ENCODE data around the gene PHF20.
"Not testable (repeated sequence)": the region's sequence is repeated elsewhere in the genome, so short reads cannot be mapped to it uniquely, and the experiment has no call there.

Gene PHF20

DNA sequence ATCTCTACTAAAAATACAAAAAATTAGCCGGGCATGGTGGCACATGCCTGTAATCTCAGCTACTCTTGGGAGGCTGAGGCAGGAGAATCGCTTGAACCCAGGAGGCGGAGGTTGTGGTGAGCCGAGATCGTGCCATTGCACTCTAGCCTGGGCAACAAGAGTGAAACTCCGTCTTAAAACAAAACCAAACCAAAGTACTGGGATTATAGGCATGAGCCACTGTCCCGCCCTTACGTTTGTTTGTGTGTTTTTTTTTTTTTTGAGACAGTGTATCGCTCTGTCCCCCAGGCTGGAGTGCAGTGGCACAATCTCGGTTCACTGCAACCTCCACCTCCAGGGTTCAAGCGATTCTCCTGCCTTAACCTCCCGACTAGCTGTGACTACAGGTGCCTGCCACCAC is 12.0 kb downstream of the PHF20 start:
- not testable (repeated sequence) for DNase-seq

- not testable (repeated sequence) for DNase-seq
These were observed 13.7 kb downstream of the PHF20 start for GRCh38 chr20:35785541-35785940.

- DNase-seq: peak; percentile 79
These were observed 17.0 kb downstream of the PHF20 start for GRCh38 chr20:35788796-35789195.

GRCh38 chr20:35791097-35791496 is 19.3 kb downstream of the PHF20 start:
- no peak for DNase-seq

- DNase-seq: no peak
These were observed 20.0 kb downstream of the PHF20 start for GRCh38 chr20:35791821-35792220.

GRCh38 chr20:35792740-35793139 is 20.9 kb downstream of the PHF20 start:
- DNase-seq: no peak

DNA sequence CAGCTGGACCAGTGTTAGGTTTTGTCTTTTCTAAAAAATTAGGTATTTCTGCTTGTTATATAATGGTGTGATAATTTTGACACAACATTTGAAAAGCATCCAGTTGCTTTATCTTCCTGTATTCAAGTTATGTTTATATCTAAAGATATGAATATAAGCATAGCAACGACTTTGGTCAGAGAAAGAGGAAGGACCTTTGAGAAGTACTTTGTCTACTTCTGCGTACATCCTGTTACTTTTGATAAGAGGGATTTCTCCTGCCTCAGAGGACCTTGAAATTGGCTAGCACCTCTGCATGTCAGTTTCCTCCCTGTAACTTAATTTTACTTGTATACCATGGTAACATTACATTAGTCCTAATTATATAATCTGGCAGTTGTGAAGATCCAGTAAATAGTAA is 24.8 kb downstream of the PHF20 start:
- DNase-seq: no peak

DNA sequence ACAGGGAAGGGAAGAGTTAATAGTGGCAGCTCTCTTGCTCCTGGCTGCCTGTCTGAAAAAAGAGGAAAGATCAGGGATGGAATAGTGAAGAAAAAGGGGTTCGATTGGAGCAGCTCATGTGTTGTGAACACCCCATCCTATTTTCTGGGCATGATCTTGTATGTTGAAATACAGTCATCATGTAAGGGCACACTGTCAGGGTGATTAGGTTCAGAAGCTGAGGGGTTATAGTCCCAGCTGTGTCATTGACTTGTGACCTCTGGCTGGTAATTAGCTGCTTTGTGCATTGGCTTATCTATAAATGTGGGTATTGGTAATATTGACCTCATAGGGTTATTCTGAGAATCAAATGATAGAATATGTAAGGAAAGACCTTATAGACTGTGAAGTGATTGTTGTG is 30.1 kb downstream of the PHF20 start:
- no peak for DNase-seq

- no peak for DNase-seq
These were observed 34.3 kb downstream of the PHF20 start for GRCh38 chr20:35806075-35806474.

DNA sequence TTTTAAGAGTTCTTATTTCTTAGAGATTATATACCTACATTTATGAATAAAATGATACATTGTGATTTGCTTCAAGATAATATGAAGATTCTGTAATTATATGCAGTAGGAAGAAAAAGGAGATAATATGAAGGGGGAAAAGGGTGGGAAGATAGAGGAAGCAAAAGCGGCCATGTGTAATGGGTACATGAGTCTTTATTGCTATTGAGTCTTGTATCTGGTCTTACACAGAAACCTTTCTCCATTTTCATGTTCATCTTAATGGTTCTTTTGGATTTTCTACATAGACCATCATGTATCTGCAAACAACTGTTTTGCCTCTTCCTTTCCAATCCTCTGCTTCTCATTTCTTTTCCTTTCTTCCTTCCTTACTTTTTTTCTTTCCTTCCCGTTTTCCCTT is 36.1 kb downstream of the PHF20 start:
- no peak for DNase-seq

GRCh38 chr20:35820715-35821114 is 48.9 kb downstream of the PHF20 start:
- DNase-seq: no peak

GRCh38 chr20:35821807-35822242 is 50.0 kb downstream of the PHF20 start:
- no peak for DNase-seq

DNA sequence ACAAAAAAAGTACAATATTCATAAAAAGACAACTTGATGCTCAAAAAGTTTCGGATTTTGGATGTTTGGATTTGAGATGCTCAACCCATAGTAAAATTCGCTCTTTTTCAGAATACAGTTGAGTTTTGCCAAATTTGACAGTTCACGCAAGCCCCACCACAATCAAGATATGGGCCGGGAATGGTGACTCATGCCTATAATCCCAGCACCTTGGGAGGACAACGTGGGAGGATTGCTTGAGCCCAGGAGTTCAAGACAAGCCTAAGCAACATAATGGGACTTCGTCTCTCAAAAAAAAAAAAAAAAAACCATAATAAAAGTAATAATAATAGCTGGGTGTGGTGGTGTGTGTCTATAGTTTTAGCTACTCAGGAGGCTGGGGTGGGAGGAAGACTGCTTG is 51.3 kb downstream of the PHF20 start:
- no peak for DNase-seq

- no peak for DNase-seq
These were observed 52.1 kb downstream of the PHF20 start for GRCh38 chr20:35823937-35824336.

DNA sequence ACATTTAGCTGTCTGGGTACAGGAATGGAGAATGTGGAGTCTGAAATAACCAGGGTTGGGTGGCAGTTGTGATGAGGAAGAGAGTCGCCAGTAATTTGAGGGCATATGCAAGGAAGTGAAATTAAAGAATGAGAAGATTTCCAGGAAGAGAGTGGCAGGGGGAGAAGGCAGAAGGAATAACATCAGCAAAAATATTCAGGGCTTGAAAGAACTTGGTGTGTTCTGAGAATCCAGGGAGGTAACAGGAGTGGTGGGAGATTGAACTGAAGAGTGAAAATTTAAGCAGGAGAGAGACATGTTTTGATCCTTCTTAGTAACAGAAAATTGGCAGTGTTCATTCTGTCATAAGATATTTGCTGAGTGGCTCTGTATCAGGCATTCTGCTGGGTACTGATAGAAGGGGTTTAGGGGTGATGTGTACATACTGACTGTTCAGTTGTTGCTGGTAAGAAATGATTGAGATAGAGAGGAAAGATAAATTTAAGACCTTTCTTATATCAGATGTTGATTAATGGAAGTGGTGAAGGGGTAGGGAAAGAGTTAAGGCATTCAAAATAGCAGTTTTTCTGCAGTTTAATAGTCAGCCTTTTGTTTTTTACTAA is 54.7 kb downstream of the PHF20 start:
- DNase-seq: no peak

- no peak for DNase-seq
These were observed 56.6 kb downstream of the PHF20 start for GRCh38 chr20:35828434-35828833.

GRCh38 chr20:35828916-35829315 is 57.1 kb downstream of the PHF20 start:
- no peak for DNase-seq

DNA sequence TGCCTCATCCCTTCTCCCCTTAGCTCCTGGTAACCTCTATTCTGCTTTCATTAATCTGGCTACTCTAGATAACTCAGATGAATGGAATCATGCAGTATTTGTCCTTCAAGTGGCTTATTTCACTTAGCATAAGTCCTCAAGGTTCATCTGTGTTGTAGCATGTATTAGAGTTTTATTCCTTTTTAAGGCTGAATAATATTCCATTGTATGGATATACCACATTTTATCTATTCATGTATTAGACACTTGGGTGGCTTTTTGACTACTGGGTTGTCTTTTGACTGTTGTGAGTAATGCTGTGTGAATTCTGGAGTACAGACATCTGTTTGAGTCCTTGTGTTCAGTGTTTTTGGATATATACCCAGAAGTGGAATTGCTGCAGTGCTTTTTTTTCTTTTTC is 58.4 kb downstream of the PHF20 start:
- no peak for DNase-seq

- no peak for DNase-seq
These were observed 59.2 kb downstream of the PHF20 start for GRCh38 chr20:35831029-35831428.

- no peak for DNase-seq
These were observed 60.2 kb downstream of the PHF20 start for GRCh38 chr20:35831971-35832370.

DNA sequence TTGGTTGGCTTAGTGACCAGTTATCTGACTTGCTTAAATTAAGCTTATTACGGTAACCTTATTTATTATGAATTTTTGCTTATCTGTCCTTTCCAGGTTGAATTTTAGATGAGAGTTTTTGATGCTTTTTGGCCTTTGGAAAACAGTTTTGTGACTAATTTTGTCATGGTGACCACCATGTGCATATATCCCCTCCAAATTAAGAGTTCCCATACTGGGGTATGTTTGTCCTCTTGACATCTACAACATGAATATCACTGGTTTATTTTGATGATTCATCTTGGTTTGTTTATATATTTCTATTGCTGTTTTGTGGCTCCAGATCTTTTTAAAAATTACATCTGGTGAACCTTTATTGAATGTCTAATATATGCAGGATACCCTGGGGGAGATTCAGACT is 61.4 kb downstream of the PHF20 start:
- no peak for DNase-seq

DNA sequence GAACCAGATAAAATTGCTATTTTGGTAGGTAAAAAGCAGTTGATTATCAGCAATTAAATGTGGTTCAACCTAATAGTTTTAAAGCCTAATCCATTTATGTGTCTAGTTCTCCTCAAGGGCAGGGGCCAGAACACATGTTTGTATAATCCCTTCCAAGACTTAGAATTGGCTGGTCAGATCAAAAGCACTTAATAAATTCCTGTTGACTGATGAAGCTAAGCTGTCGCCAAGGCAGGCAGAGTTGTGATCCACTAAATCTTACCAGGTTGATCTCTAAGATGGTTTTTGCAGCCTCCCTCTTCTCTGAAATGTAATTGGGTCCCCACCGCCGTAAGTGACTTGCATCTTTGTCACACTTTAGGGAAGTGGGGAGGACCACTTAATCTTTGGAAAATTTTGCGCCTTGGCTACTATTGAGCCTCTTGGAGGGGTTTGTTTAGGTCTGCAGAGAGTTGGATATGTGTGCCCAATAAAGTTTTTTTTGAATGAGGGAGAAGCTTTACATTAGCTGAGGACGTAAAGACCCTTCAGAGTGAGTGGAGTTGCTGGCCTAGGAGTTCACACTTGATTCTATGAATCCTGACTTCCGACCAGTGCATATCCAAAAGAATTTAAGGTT is 65.9 kb downstream of the PHF20 start:
- no peak for DNase-seq

DNA sequence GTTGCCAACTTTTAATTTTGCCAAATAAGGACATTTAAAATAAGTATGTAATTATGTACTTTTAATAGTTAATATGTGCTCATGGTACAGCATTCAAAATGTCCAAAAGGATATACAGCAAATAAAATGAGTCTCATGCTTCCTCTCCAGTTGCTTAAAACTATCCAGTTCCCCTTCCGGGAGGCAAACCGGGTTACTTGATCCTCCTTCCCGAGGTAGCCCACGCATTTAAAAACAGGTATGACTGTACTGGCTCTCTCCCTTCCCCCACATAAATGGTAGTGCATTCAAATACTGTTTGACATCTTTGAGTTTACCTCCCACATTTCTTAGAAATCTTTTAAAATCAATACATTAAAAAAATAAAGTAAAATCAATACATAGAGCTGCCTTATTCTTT is 66.4 kb downstream of the PHF20 start:
- DNase-seq: no peak

- no peak for DNase-seq
These were observed 68.1 kb downstream of the PHF20 start for GRCh38 chr20:35839904-35840303.

DNA sequence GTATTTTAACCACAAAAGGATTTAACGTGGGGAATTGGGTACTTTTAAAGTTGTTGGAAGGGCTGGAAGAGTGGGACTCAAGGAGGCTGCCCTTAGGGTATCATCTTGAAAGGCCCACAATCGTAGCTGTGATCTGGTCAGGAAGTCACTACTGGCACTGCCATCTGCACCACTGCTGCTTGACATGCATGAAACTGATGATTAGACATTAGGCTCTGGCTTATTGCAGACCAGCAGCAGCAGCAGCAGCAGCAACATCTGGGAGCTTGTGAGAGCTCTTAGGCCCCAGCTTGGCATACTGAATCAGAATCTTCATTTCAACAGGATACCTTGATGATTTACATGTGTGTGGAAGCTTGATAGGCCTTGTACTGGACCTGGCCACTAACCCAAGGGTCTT is 68.6 kb downstream of the PHF20 start:
- DNase-seq: no peak

Data from NCI-H2029 treated with DMSO at 0.1 percent for 48 hours (cell line).